HepG2 (cell line): ENCODE data around the gene MARCHF2. TPM values are rescaled to one million over a fixed set of nuclear protein-coding genes. Genes with fewer than 3 reads are reported as not detected.

Experiments
- AHR ChIP-seq: IDR thresholded peaks from 2 replicates; pipeline ENCODE4 v1.6.1; 2018; ENCODE audit warnings: missing genetic modification reagents, missing compliant biosample characterization
- DNMT3B ChIP-seq: conservative IDR thresholded peaks from 2 replicates; pipeline ENCODE4 v1.6.1; 2016; ENCODE audit warnings: missing biosample characterization, control low read depth
- DPF2 ChIP-seq: sonication (generic); formaldehyde crosslinking; IDR thresholded peaks from 2 replicates; pipeline ENCODE4 v1.4.0; 2020; ENCODE audit warnings: mild to moderate bottlenecking, low read depth, missing genetic modification reagents, borderline replicate concordance
- HIVEP1 ChIP-seq: sonication (generic); formaldehyde crosslinking; IDR thresholded peaks from 2 replicates; pipeline ENCODE4 v1.4.0; 2020; ENCODE audit warnings: mild to moderate bottlenecking, missing genetic modification reagents
- HOXA7 ChIP-seq: sonication (generic); formaldehyde crosslinking; IDR thresholded peaks from 2 replicates; pipeline ENCODE4 v1.8.1; 2022; ENCODE audit warnings: mild to moderate bottlenecking, missing genetic modification reagents, moderate library complexity
- NFRKB ChIP-seq: fragments of 450-650 bp; IDR thresholded peaks from 2 replicates; pipeline ENCODE4 v1.6.1; 2017
- NONO ChIP-seq, 2 experiments: fragments of 450-650 bp in 1 of 2; sonication (generic) in 1 of 2; formaldehyde crosslinking in 1 of 2; IDR thresholded peaks in 1 of 2; conservative IDR thresholded peaks in 1 of 2; 2 replicates each; pipeline versions ENCODE4 v1.6.1 to v1.8.0; 2017 to 2022; ENCODE audit warnings: mild to moderate bottlenecking in 1 of 2, missing genetic modification reagents in 1 of 2, moderate library complexity in 1 of 2
- PRMT3 ChIP-seq: sonication (generic); formaldehyde crosslinking; IDR thresholded peaks from 2 replicates; pipeline ENCODE4 v1.8.1; 2022; ENCODE audit warnings: low read depth, mild to moderate bottlenecking, moderate library complexity, missing genetic modification reagents, borderline replicate concordance
- RAD21 ChIP-seq: fragments of 450-650 bp; formaldehyde crosslinking; IDR thresholded peaks from 2 replicates; pipeline ENCODE4 v1.5.0; 2020; ENCODE audit warnings: mild to moderate bottlenecking
- SAFB2 ChIP-seq: sonication (generic); formaldehyde crosslinking; IDR thresholded peaks from 2 replicates; pipeline ENCODE4 v1.5.1; 2020; ENCODE audit warnings: missing genetic modification reagents, low read depth, mild to moderate bottlenecking, borderline replicate concordance
- YEATS4 ChIP-seq: sonication (generic); formaldehyde crosslinking; IDR thresholded peaks from 2 replicates; pipeline ENCODE4 v1.4.0; 2020; ENCODE audit warnings: missing genetic modification reagents, borderline replicate concordance
- ZFY ChIP-seq: sonication (generic); formaldehyde crosslinking; IDR thresholded peaks from 2 replicates; pipeline ENCODE4 v1.4.0; 2020; ENCODE audit warnings: missing genetic modification reagents
- ZNF235 ChIP-seq: sonication (generic); formaldehyde crosslinking; IDR thresholded peaks from 2 replicates; pipeline ENCODE4 v1.8.1; 2023; ENCODE audit warnings: mild to moderate bottlenecking, missing genetic modification reagents, borderline replicate concordance
- ZNF567 ChIP-seq: sonication (generic); formaldehyde crosslinking; IDR thresholded peaks from 2 replicates; pipeline ENCODE4 v1.8.1; 2023; ENCODE audit warnings: mild to moderate bottlenecking, missing genetic modification reagents, borderline replicate concordance
- ZNF775 ChIP-seq: sonication (generic); formaldehyde crosslinking; IDR thresholded peaks from 2 replicates; pipeline ENCODE4 v1.4.0; 2020; ENCODE audit warnings: missing genetic modification reagents, mild to moderate bottlenecking, moderate library complexity, borderline replicate concordance
- polyA plus RNA-seq, 8 experiments: library from polyadenylated mRNA; depleted of rRNA in 3 of 8; stranded (reverse) in 7 of 8; unstranded in 1 of 8; fragments of >200 nt; fragmentation: Illumina TruSeq in 4 of 8; extraction: Trizol in 4 of 8; gene quantifications; 2 replicates each; pipeline versions ENCODE4 v1.2.1 to v1.2.3, GENCODE V29; 2011 to 2016; ENCODE audit warnings: low read depth in 4 of 8, missing spikeins in 1 of 8, mixed read lengths in 1 of 8; ENCODE audit not compliant: insufficient read depth in 1 of 8
- total RNA-seq, 5 experiments: library from RNA; depleted of rRNA; stranded (reverse); fragments of >200 nt; fragmentation: Illumina TruSeq; extraction: Trizol; gene quantifications; 2 replicates each; pipeline ENCODE4 v1.2.3, GENCODE V29; 2016; ENCODE audit warnings: low read depth in 1 of 5
- TF ChIP-seq, protein P1 (sequence below): sonication (generic); formaldehyde crosslinking; IDR thresholded peaks from 2 replicates; pipeline ENCODE4 v1.8.0; 2022; ENCODE audit warnings: mild to moderate bottlenecking, missing genetic modification reagents
- TF ChIP-seq, protein P2 (sequence below): sonication (generic); formaldehyde crosslinking; IDR thresholded peaks from 2 replicates; pipeline ENCODE4 v1.5.1; 2020; ENCODE audit warnings: missing genetic modification reagents, mild to moderate bottlenecking, borderline replicate concordance
- TF ChIP-seq, protein P3 (sequence below): IDR thresholded peaks from 2 replicates; pipeline ENCODE4 v1.6.1; 2012; ENCODE audit warnings: low read length, improper control_type of control experiment
- TF ChIP-seq, protein P4 (sequence below): sonication (generic); formaldehyde crosslinking; IDR thresholded peaks from 2 replicates; pipeline ENCODE4 v1.5.0; 2020; ENCODE audit warnings: mild to moderate bottlenecking, missing genetic modification reagents, borderline replicate concordance

MARCHF2 gene
- total and polyA plus RNA-seq, 2 of the 13 experiments (the other 11 are each of a cell fraction or from before 2014, with no cell fraction given) = 12.7 to 13.0 TPM

DNA sequence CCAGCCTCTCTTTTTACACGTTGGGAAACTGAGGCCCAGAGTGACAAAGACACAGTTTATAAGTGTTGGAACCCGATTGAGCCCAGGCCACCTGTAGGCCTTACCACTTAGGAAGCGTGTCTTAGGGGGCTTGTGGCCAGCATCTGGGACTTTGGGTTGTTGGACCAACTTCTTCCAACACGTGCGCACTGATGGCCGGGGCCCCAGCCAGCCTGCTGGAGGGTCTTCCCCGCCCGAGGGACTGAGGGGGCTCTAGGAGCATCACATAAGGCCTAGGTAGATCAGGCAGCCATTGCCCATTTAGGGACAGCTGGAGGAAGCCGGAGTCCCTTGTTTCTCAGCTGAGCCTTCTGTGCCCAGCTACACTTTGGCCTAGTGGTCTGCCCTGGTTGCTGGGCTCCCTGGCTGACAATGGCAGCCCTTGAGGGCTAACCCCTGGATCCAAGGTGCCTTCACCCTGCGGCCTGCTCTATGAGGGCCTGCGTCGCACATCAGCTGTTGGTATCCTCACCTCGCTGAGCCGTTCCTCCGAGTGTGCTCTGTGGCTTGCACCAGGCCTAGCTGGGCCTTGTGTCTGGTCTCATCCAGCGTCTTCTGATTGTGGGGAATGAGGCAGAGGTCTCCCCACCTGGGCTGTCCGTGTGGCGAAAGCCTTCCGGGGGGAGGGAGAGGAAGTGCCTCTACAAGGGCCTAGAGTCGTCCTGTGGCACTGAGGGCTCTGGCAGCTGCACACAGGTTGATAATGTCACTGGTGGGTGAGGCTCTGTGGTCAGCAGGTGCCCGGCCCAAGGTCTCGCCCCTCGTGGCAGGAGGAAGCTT is 21.7 kb upstream of the MARCHF2 start (continued):
- TF ChIP-seq HIVEP1 (CRISPR knock-in tag) (peak; percentile 48; the same call in 1 of the 2 replicates), NFRKB (no peak), HOXA7 (CRISPR knock-in tag) (no peak), RAD21 (CRISPR knock-in tag) (no peak), ZNF567 (CRISPR knock-in tag) (no peak), AHR (CRISPR knock-in tag) (no peak), NONO (IDR thresholded peaks at IDR 0.05) (no peak), NONO (CRISPR knock-in tag; conservative IDR thresholded peaks at IDR 0.05) (no peak), ZNF235 (CRISPR knock-in tag) (0 out of 2 replicates have a peak, but pooled peaks have one; percentile 32), DPF2 (no peak), ZFY (peak; percentile 42; the same call in 1 of the 2 replicates), DNMT3B (no peak), PRMT3 (no peak), ZNF775 (no peak), SAFB2 (CRISPR knock-in tag) (no peak), YEATS4 (CRISPR knock-in tag) (no peak)
- TF ChIP-seq, protein P1, sequence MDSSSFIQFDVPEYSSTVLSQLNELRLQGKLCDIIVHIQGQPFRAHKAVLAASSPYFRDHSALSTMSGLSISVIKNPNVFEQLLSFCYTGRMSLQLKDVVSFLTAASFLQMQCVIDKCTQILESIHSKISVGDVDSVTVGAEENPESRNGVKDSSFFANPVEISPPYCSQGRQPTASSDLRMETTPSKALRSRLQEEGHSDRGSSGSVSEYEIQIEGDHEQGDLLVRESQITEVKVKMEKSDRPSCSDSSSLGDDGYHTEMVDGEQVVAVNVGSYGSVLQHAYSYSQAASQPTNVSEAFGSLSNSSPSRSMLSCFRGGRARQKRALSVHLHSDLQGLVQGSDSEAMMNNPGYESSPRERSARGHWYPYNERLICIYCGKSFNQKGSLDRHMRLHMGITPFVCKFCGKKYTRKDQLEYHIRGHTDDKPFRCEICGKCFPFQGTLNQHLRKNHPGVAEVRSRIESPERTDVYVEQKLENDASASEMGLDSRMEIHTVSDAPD (CRISPR knock-in tag) = no peak
- TF ChIP-seq, protein P2, sequence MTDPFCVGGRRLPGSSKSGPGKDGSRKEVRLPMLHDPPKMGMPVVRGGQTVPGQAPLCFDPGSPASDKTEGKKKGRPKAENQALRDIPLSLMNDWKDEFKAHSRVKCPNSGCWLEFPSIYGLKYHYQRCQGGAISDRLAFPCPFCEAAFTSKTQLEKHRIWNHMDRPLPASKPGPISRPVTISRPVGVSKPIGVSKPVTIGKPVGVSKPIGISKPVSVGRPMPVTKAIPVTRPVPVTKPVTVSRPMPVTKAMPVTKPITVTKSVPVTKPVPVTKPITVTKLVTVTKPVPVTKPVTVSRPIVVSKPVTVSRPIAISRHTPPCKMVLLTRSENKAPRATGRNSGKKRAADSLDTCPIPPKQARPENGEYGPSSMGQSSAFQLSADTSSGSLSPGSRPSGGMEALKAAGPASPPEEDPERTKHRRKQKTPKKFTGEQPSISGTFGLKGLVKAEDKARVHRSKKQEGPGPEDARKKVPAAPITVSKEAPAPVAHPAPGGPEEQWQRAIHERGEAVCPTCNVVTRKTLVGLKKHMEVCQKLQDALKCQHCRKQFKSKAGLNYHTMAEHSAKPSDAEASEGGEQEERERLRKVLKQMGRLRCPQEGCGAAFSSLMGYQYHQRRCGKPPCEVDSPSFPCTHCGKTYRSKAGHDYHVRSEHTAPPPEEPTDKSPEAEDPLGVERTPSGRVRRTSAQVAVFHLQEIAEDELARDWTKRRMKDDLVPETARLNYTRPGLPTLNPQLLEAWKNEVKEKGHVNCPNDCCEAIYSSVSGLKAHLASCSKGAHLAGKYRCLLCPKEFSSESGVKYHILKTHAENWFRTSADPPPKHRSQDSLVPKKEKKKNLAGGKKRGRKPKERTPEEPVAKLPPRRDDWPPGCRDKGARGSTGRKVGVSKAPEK (CRISPR knock-in tag) = no peak
- TF ChIP-seq, protein P3, sequence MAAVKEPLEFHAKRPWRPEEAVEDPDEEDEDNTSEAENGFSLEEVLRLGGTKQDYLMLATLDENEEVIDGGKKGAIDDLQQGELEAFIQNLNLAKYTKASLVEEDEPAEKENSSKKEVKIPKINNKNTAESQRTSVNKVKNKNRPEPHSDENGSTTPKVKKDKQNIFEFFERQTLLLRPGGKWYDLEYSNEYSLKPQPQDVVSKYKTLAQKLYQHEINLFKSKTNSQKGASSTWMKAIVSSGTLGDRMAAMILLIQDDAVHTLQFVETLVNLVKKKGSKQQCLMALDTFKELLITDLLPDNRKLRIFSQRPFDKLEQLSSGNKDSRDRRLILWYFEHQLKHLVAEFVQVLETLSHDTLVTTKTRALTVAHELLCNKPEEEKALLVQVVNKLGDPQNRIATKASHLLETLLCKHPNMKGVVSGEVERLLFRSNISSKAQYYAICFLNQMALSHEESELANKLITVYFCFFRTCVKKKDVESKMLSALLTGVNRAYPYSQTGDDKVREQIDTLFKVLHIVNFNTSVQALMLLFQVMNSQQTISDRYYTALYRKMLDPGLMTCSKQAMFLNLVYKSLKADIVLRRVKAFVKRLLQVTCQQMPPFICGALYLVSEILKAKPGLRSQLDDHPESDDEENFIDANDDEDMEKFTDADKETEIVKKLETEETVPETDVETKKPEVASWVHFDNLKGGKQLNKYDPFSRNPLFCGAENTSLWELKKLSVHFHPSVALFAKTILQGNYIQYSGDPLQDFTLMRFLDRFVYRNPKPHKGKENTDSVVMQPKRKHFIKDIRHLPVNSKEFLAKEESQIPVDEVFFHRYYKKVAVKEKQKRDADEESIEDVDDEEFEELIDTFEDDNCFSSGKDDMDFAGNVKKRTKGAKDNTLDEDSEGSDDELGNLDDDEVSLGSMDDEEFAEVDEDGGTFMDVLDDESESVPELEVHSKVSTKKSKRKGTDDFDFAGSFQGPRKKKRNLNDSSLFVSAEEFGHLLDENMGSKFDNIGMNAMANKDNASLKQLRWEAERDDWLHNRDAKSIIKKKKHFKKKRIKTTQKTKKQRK = no peak
- TF ChIP-seq, protein P4, sequence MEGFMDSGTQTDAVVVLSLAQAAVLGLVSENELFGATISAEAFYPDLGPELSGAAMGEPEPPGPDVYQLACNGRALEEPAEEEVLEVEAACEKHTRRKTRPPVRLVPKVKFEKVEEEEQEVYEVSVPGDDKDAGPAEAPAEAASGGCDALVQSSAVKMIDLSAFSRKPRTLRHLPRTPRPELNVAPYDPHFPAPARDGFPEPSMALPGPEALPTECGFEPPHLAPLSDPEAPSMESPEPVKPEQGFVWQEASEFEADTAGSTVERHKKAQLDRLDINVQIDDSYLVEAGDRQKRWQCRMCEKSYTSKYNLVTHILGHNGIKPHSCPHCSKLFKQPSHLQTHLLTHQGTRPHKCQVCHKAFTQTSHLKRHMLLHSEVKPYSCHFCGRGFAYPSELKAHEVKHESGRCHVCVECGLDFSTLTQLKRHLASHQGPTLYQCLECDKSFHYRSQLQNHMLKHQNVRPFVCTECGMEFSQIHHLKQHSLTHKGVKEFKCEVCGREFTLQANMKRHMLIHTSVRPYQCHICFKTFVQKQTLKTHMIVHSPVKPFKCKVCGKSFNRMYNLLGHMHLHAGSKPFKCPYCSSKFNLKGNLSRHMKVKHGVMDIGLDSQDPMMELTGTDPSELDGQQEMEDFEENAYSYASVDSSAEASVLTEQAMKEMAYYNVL (CRISPR knock-in tag) = no peak
